GM23338 (cell line): ENCODE measurements around the gene DST.

Source experiments
- CREB1 ChIP-seq: fragments of 250-450 bp; sonication (Bioruptor Pico); IDR thresholded peaks from 2 replicates; pipeline ENCODE4 v1.5.0; 2020; ENCODE audit warnings: low read depth, mild to moderate bottlenecking, moderate library complexity
- CTCF ChIP-seq, 2 experiments: fragments of 200-600 bp in 1 of 2; sonication (generic) in 1 of 2; conservative IDR thresholded peaks; 2 replicates each; pipeline versions ENCODE4 v1.5.1 to v1.6.1; 2016 to 2017; ENCODE audit warnings: antibody characterized with exemption in 2 of 2, low read depth in 2 of 2, mild to moderate bottlenecking in 2 of 2, moderate library complexity in 1 of 2
- ETS1 ChIP-seq: IDR thresholded peaks from 2 replicates; pipeline ENCODE4 v1.6.1; 2016; ENCODE audit warnings: antibody characterized with exemption
- EZH2 ChIP-seq: fragments of 200-600 bp; sonication (generic); IDR thresholded peaks from one replicate; pipeline ENCODE4 v1.8.0; 2017; ENCODE audit warnings: antibody characterized with exemption, mild to moderate bottlenecking, low read depth; ENCODE audit not compliant: unreplicated experiment
- EZH2phosphoT487 ChIP-seq: fragments of 200-600 bp; sonication (generic); IDR thresholded peaks from one replicate; pipeline ENCODE4 v1.8.1; 2018; ENCODE audit warnings: antibody characterized with exemption; ENCODE audit not compliant: unreplicated experiment
- JUNB ChIP-seq: IDR thresholded peaks from one replicate; pipeline ENCODE4 v1.6.1; 2016; ENCODE audit warnings: antibody characterized with exemption; ENCODE audit not compliant: unreplicated experiment
- NANOG ChIP-seq: IDR thresholded peaks from 2 replicates; pipeline ENCODE4 v1.6.1; 2016; ENCODE audit warnings: antibody characterized with exemption, borderline replicate concordance
- POLR2AphosphoS5 ChIP-seq: IDR thresholded peaks from 2 replicates; pipeline ENCODE4 v1.6.1; 2016; ENCODE audit warnings: antibody characterized with exemption, low read depth
- REST ChIP-seq: IDR thresholded peaks from one replicate; pipeline ENCODE4 v1.6.1; 2018; ENCODE audit warnings: antibody characterized with exemption; ENCODE audit not compliant: unreplicated experiment
- STAT1 ChIP-seq: IDR thresholded peaks from one replicate; pipeline ENCODE4 v1.6.1; 2016; ENCODE audit warnings: antibody characterized with exemption; ENCODE audit not compliant: unreplicated experiment
- ZNF114 ChIP-seq: fragments of 250-450 bp; sonication (Bioruptor Pico); IDR thresholded peaks from 2 replicates; pipeline ENCODE4 v1.5.0; 2020; ENCODE audit warnings: mild to moderate bottlenecking, moderate library complexity
- ZNF462 ChIP-seq: fragments of 250-450 bp; sonication (Bioruptor Pico); IDR thresholded peaks from 2 replicates; pipeline ENCODE4 v1.5.0; 2020; ENCODE audit warnings: mild to moderate bottlenecking, moderate library complexity

- TF ChIP-seq EZH2 (no peak), CREB1 (CRISPR knock-in tag) (no peak), JUNB (no peak), CTCF (conservative IDR thresholded peaks at IDR 0.05; ENCODE audit: low read depth in 2 of 2) (no peak), EZH2phosphoT487 (no peak), NANOG (no peak), REST (no peak), POLR2AphosphoS5 (no peak), ETS1 (no peak), STAT1 (no peak), ZNF114 (CRISPR knock-in tag) (no peak), ZNF462 (no peak)
Measured at GRCh38 chr6:56463443-56463842, 179.2 kb downstream of the DST start.
